Motor neuron (in vitro differentiated cells): ENCODE results near the gene METRN. TPM values are rescaled to one million over a fixed set of nuclear protein-coding genes. Genes with fewer than 3 reads are reported as not detected.

Source experiments
- ATAC-seq, 8 experiments: fragments of 200-7000 bp; cut with Tn5 transposase; replicated peaks in 6 of 8; 2 replicates each; pipeline ENCODE4 v1.8.0; 2021; ENCODE audit warnings: mild to moderate bottlenecking in 8 of 8, moderate library complexity in 8 of 8
- H3K27ac ChIP-seq, 2 donors: fragments of 250-450 bp; sonication (Bioruptor Pico); 2 replicates each; pipeline ENCODE4 v1.9.0; 2021; ENCODE audit warnings: antibody characterized with exemption in 2 of 2, mild to moderate bottlenecking in 2 of 2, moderate library complexity in 1 of 2
- H3K4me1 ChIP-seq, 2 donors: fragments of 250-450 bp; sonication (Bioruptor Pico); replicated peaks in 1 of 2; 2 replicates each; pipeline ENCODE4 v1.6.1; 2021; ENCODE audit warnings: antibody characterized with exemption in 2 of 2, mild to moderate bottlenecking in 2 of 2, moderate library complexity in 1 of 2
- H3K4me3 ChIP-seq, 5 donors: fragments of 250-450 bp; sonication (Bioruptor Pico); 2 replicates each; pipeline ENCODE4 v1.9.0; 2021; ENCODE audit warnings: antibody characterized with exemption in 5 of 5, mild to moderate bottlenecking in 5 of 5, moderate library complexity in 4 of 5
- WGBS, 10 experiments: fragments of 450-650 bp; shearing (Covaris generic); methylation state at CpG; one replicate each; pipeline ENCODE4 v1.0.0; 2022; 5-methylcytosine and 5-hydroxymethylcytosine counted together
- in situ Hi-C, 9 experiments: fragments of 400-800 bp; cut with MboI; loops; one replicate each; pipeline ENCODE4 v1.15.0; 2021; ENCODE audit warnings: low sequenced_read_pairs in 9 of 9, low pct_unique_long_range_greater_than_20kb in 2 of 9; ENCODE audit not compliant: unreplicated experiment in 9 of 9
- total RNA-seq, 8 experiments: library from RNA; unstranded; fragments of 300-600 nt; gene quantifications; 2 replicates each; pipeline versions ENCODE4 v1.2.3 to v1.2.4, GENCODE V29; 2022

METRN gene
- total RNA-seq, 8 experiments from 2014 or later, result 10.1 to 402 (median 34.9) TPM

DNA sequence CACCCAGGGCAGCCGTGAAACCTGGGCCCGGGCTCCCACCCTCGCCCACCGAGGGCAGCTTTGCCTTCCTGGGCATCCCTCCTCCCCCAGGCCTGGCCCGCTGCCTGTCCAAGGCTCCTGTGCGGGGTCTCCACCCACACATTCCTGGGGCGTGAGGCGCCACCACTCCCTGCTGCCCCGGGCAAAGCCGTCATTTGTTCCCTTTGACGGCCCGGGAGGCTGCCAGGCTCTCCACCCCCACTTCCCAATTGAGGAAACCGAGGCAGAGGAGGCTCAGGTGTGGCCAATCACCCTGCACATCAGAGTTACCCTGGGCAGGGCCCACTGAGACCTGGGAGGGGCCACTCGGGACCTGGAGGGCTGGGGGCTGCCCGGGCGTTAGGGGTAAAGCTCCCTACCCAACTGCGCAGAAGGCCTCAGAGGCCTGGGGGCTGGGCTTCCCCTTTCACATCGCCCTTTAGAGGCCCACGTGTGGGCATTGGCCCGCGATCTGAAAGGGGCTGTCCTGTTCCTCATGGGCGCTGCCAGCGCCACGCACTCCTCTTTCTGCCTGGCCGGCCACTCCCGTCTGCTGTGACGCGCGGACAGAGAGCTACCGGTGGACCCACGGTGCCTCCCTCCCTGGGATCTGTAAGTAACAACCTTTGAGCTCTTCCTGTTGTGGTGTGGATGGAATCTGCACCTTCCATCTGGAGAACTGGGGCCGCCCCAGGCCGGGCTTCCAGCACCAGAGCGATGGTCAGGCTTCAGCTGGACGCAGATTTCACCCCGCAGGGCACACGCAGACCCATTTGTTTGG, 45.8 kb downstream of the METRN start, which contains the start of gene MSLN:
TSS of gene MSLN (plus strand) at position 190 of the 799 bp plus-strand sequence. CDS start 1,947 bp downstream, outside the sequence.
- Histone ChIP-seq H3K27ac (peak within 1 kb of the TSS in 1 of 2 donors; percentile 14), H3K4me1 (peaks cover 5 to 7% of the 10 kb centered on the region in 2 donors), H3K4me3 (no peak within 1 kb of the TSS)
- 53 to 100% (median 86%) methylated on average over 1 to 9 of the region's 37 CpGs; no CpG with 5 or more reads in 4 of the 10 experiments for WGBS, 10 experiments
- in situ Hi-C loops, result no loop called here
- peak in 2 of 8 experiments; percentile 10 to 47 for ATAC-seq

GRCh38 chr16:761625-762513, 47.0 kb downstream of the METRN start:
- Histone ChIP-seq H3K27ac (no peak overlapping the region), H3K4me3 (no peak overlapping the region), H3K4me1 (peaks cover 5 to 7% of the 10 kb centered on the region in 2 donors)
- in situ Hi-C loops, result no loop called here
- peak; percentile 37 to 65 (median 56) for ATAC-seq
- WGBS, 10 experiments, result 80 to 83% methylated on average over 1 of the region's 22 CpGs; no CpG with 5 or more reads in 8 of the 10 experiments

DNA sequence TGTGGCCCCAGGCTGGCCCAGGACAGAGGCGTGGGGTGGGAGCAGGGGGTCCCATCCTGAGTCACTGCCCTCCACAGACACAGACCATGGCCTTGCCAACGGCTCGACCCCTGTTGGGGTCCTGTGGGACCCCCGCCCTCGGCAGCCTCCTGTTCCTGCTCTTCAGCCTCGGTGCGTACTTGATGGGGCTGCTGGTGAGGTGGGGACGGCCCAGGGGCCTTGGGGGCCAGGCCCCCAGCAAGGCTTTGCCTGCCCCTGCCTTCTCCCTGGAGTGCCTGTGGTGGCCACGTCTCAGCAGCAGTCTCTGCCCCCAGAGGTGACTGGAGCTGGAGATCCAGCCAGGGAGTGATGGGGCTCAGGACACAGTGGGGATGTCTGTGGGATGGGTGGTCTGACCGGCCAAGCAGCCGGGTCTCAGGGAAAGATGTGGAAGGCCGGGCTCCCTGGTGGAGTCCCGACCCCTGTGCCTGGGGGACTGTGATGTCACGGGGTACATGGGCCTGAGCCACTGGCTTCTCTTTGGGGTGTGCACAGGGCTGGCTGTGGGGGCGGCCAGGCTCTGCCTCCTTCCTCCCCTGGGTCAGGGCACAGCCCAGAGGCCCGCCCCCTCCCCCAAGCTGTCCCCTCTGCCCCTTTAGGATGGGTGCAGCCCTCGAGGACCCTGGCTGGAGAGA, 47.8 kb downstream of the METRN start:
- H3K4me3 ChIP-seq, result no peak overlapping the region
- peak in 1 of 8 experiments; percentile 1 for ATAC-seq
- WGBS, 10 experiments, result 44% methylated on average over 5 of the region's 17 CpGs; no CpG with 5 or more reads in 9 of the 10 experiments

DNA sequence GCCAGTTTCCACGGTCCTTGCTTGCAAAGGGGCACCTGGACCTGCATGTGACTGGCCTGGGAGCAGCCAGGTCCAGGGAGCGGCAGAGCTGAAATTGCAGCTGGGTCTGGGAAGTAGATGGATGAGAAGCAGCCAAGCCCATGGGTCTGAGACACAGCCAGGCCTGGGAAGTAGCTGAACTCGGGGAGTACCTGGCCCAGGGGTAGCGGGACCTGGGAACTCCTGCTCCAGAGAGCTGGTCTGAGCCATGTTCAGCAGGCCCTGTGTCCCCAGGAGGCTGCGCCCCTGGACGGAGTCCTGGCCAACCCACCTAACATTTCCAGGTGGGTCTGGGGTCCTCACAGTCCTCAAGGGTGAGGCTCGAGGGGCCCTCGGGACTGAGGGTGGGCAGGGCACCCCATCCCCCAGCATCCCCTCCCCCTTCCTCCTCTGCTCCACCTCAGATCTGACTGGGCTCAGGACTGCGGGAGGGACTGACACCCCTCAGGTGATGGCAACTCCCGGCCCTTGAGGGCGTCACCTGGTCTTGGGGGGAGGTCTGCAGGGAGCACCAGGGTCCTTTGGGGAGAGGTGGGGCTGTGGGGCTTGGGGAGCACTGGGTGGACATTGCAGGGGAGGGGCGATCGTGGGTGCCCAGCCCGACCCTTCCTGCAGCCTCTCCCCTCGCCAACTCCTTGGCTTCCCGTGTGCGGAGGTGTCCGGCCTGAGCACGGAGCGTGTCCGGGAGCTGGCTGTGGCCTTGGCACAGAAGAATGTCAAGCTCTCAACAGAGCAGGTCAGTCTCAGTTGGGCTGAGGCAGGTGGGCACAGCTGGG, 48.7 kb downstream of the METRN start:
- no peak overlapping the region for H3K27ac ChIP-seq
- H3K4me3 ChIP-seq, result no peak overlapping the region
- in situ Hi-C loops, result no loop called here
- ATAC-seq, result no peak
- 17 to 100% methylated on average over 1 of the region's 21 CpGs; no CpG with 5 or more reads in 8 of the 10 experiments for WGBS, 10 experiments
- peaks cover 8 to 13% of the 10 kb centered on the region in 2 donors for H3K4me1 ChIP-seq

More for the DNA sequence above, 47.8 kb downstream of the METRN start:
- in situ Hi-C loops, result no loop called here
- peaks cover 5 to 7% of the 10 kb centered on the region in 2 donors for H3K4me1 ChIP-seq
- H3K27ac ChIP-seq, result no peak overlapping the region

GRCh38 chr16:764184-764750, 49.3 kb downstream of the METRN start:
- no CpG with 5 or more reads among the region's 20 CpGs for whole genome bisulfite sequencing, 10 experiments
- no peak for ATAC-seq
- peaks cover 11 to 18% of the 10 kb centered on the region in 2 donors for H3K4me1 ChIP-seq
- in situ Hi-C loops, result no loop called here
- no peak overlapping the region for H3K4me3 ChIP-seq
- H3K27ac ChIP-seq, result no peak overlapping the region

DNA sequence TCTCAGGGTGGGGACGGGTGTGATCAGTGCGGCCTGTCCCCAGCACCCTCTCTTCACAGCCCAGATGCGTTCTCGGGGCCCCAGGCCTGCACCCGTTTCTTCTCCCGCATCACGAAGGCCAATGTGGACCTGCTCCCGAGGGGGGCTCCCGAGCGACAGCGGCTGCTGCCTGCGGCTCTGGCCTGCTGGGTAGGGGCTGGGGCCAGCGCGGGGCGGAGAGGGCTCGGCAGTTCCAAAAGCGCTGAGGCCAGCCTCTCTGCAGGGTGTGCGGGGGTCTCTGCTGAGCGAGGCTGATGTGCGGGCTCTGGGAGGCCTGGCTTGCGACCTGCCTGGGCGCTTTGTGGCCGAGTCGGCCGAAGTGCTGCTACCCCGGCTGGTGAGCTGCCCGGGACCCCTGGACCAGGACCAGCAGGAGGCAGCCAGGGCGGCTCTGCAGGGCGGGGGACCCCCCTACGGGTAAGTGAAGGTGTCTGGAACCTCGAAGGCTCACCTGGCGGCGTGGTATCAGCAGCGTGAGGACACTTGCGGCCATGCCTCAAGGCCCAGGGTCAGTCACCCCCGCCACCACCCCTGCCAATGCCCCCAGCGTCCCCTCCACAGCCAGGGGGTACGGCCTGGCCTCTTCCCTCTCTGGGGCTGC, 50.0 kb downstream of the METRN start:
- H3K4me1 ChIP-seq, result peaks cover 11 to 23% of the 10 kb centered on the region in 2 donors
- no peak overlapping the region for H3K27ac ChIP-seq
- H3K4me3 ChIP-seq, result no peak overlapping the region
- WGBS, 10 experiments, result 100% methylated on average over 4 of the region's 38 CpGs; no CpG with 5 or more reads in 9 of the 10 experiments
- ATAC-seq, result no peak
- in situ Hi-C loops, result no loop called here

- in situ Hi-C loops, result no loop called here
Measured at GRCh38 chr16:765488-765865, 50.6 kb downstream of the METRN start.

DNA sequence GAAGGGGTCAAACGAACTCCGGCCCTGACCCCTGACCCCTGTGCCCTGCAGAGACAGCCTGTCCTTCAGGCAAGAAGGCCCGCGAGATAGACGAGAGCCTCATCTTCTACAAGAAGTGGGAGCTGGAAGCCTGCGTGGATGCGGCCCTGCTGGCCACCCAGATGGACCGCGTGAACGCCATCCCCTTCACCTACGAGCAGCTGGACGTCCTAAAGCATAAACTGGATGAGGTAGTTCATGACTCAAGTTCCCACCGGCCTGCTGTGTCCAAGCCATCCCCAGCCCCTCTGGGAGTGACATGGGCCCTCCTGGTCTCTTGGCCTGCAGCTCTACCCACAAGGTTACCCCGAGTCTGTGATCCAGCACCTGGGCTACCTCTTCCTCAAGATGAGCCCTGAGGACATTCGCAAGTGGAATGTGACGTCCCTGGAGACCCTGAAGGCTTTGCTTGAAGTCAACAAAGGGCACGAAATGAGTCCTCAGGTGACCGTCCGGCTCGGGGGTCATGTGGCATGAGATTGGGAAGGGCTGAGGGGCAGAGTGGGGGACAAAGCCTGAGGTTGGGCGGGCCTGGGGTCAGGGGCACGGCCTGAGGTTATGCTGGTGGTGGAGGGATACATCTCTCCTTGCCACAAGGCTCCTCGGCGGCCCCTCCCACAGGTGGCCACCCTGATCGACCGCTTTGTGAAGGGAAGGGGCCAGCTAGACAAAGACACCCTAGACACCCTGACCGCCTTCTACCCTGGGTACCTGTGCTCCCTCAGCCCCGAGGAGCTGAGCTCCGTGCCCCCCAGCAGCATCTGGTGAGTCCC, 51.3 kb downstream of the METRN start:
- WGBS, 10 experiments, result 95 to 100% (median 96%) methylated on average over 2 to 8 of the region's 29 CpGs; no CpG with 5 or more reads in 6 of the 10 experiments
- no peak for ATAC-seq
- H3K4me3 ChIP-seq, result no peak overlapping the region
- H3K27ac ChIP-seq, result no peak overlapping the region
- in situ Hi-C loops, result no loop called here
- peaks cover 11 to 23% of the 10 kb centered on the region in 2 donors for H3K4me1 ChIP-seq

More at GRCh38 chr16:765488-765865, 50.6 kb downstream of the METRN start:
- no peak overlapping the region for H3K4me3 ChIP-seq
- no peak overlapping the region for H3K27ac ChIP-seq
- WGBS, 10 experiments, result no CpG with 5 or more reads among the region's 29 CpGs
- no peak for ATAC-seq
- H3K4me1 ChIP-seq, result peaks cover 11 to 23% of the 10 kb centered on the region in 2 donors

GRCh38 chr16:766820-767640, 52.1 kb downstream of the METRN start:
- 95% methylated on average over 4 of the region's 48 CpGs; no CpG with 5 or more reads in 9 of the 10 experiments for WGBS, 10 experiments
- Histone ChIP-seq H3K4me1 (peaks cover 11 to 19% of the 10 kb centered on the region in 2 donors), H3K4me3 (no peak overlapping the region), H3K27ac (no peak overlapping the region)
- in situ Hi-C loops, result no loop called here
- ATAC-seq, result no peak

- peaks cover 11 to 16% of the 10 kb centered on the region in 2 donors for H3K4me1 ChIP-seq
- no peak for ATAC-seq
- H3K4me3 ChIP-seq, result no peak overlapping the region
- no CpG with 5 or more reads among the region's 38 CpGs for WGBS, 10 experiments
- no peak overlapping the region for H3K27ac ChIP-seq
- in situ Hi-C loops, result no loop called here
Measured at GRCh38 chr16:767743-768235, 52.9 kb downstream of the METRN start.
